ENCODE measurements around the gene PHACTR3.

The PHACTR3 gene

GRCh38 chr20:59728722-59729430, 124.5 kb downstream of the PHACTR3 start:
- no peaks in the 10 kb centered on the region for H3K27me3 ChIP-seq (ENCODE audit: insufficient read depth, low read length)
- no peaks in the 10 kb centered on the region for H3K4me1 ChIP-seq (ENCODE audit: insufficient read depth, low read length)
- no peak overlapping the region for H3K4me3 ChIP-seq (ENCODE audit: low read length)
- no peaks in the 10 kb centered on the region for H3K9me3 ChIP-seq (ENCODE audit: low read length)
- H2AFZ ChIP-seq (ENCODE audit: low read depth, low read length) = no peak overlapping the region
- no peaks in the 10 kb centered on the region for H3K36me3 ChIP-seq (ENCODE audit: insufficient read depth, low read length)

- H3K4me3 ChIP-seq (ENCODE audit: low read length) = no peak overlapping the region
Measured at GRCh38 chr20:59729506-59729905, 125.2 kb downstream of the PHACTR3 start.

GRCh38 chr20:59730722-59731121, 126.4 kb downstream of the PHACTR3 start:
- Histone ChIP-seq H3K9me3 (ENCODE audit: low read length) (no peaks in the 10 kb centered on the region), H3K27me3 (ENCODE audit: insufficient read depth, low read length) (no peaks in the 10 kb centered on the region), H2AFZ (ENCODE audit: low read depth, low read length) (no peak overlapping the region), H3K4me1 (ENCODE audit: insufficient read depth, low read length) (no peaks in the 10 kb centered on the region), H3K4me3 (ENCODE audit: low read length) (no peak overlapping the region), H3K36me3 (ENCODE audit: insufficient read depth, low read length) (no peaks in the 10 kb centered on the region)

More at GRCh38 chr20:59729506-59729905, 125.2 kb downstream of the PHACTR3 start:
- no peaks in the 10 kb centered on the region for H3K9me3 ChIP-seq (ENCODE audit: low read length)
- no peaks in the 10 kb centered on the region for H3K4me1 ChIP-seq (ENCODE audit: insufficient read depth, low read length)
- H3K36me3 ChIP-seq (ENCODE audit: insufficient read depth, low read length) = no peaks in the 10 kb centered on the region
- H2AFZ ChIP-seq (ENCODE audit: low read depth, low read length) = no peak overlapping the region
- no peaks in the 10 kb centered on the region for H3K27me3 ChIP-seq (ENCODE audit: insufficient read depth, low read length)

- Histone ChIP-seq H3K27me3 (ENCODE audit: insufficient read depth, low read length) (no peaks in the 10 kb centered on the region), H3K36me3 (ENCODE audit: insufficient read depth, low read length) (no peaks in the 10 kb centered on the region), H3K9me3 (ENCODE audit: low read length) (no peaks in the 10 kb centered on the region), H3K4me1 (ENCODE audit: insufficient read depth, low read length) (no peaks in the 10 kb centered on the region), H3K4me3 (ENCODE audit: low read length) (no peak overlapping the region), H2AFZ (ENCODE audit: low read depth, low read length) (no peak overlapping the region)
Measured at GRCh38 chr20:59731376-59731775, 127.0 kb downstream of the PHACTR3 start.

GRCh38 chr20:59733351-59733750, 129.0 kb downstream of the PHACTR3 start:
- Histone ChIP-seq H3K9me3 (ENCODE audit: low read length) (no peaks in the 10 kb centered on the region), H3K4me3 (ENCODE audit: low read length) (no peak overlapping the region), H3K36me3 (ENCODE audit: insufficient read depth, low read length) (no peaks in the 10 kb centered on the region), H3K27me3 (ENCODE audit: insufficient read depth, low read length) (no peaks in the 10 kb centered on the region), H2AFZ (ENCODE audit: low read depth, low read length) (no peak overlapping the region), H3K4me1 (ENCODE audit: insufficient read depth, low read length) (no peaks in the 10 kb centered on the region)

- Histone ChIP-seq H2AFZ (ENCODE audit: low read depth, low read length) (no peak overlapping the region), H3K4me1 (ENCODE audit: insufficient read depth, low read length) (no peaks in the 10 kb centered on the region), H3K36me3 (ENCODE audit: insufficient read depth, low read length) (no peaks in the 10 kb centered on the region), H3K9me3 (ENCODE audit: low read length) (no peaks in the 10 kb centered on the region), H3K4me3 (ENCODE audit: low read length) (no peak overlapping the region), H3K27me3 (ENCODE audit: insufficient read depth, low read length) (no peaks in the 10 kb centered on the region)
Measured at GRCh38 chr20:59735486-59735885, 131.1 kb downstream of the PHACTR3 start.

- Histone ChIP-seq H3K27me3 (ENCODE audit: insufficient read depth, low read length) (no peaks in the 10 kb centered on the region), H3K9me3 (ENCODE audit: low read length) (no peaks in the 10 kb centered on the region), H3K4me1 (ENCODE audit: insufficient read depth, low read length) (no peaks in the 10 kb centered on the region)
Measured at GRCh38 chr20:59735917-59736316, 131.6 kb downstream of the PHACTR3 start.

GRCh38 chr20:59736366-59736765, 132.0 kb downstream of the PHACTR3 start:
- H3K36me3 ChIP-seq (ENCODE audit: insufficient read depth, low read length) = no peaks in the 10 kb centered on the region
- H3K4me3 ChIP-seq (ENCODE audit: low read length) = no peak overlapping the region
- H3K27me3 ChIP-seq (ENCODE audit: insufficient read depth, low read length) = no peaks in the 10 kb centered on the region
- no peak overlapping the region for H2AFZ ChIP-seq (ENCODE audit: low read depth, low read length)
- H3K9me3 ChIP-seq (ENCODE audit: low read length) = no peaks in the 10 kb centered on the region
- H3K4me1 ChIP-seq (ENCODE audit: insufficient read depth, low read length) = no peaks in the 10 kb centered on the region

More at GRCh38 chr20:59735917-59736316, 131.6 kb downstream of the PHACTR3 start:
- Histone ChIP-seq H3K36me3 (ENCODE audit: insufficient read depth, low read length) (no peaks in the 10 kb centered on the region), H2AFZ (ENCODE audit: low read depth, low read length) (no peak overlapping the region), H3K4me3 (ENCODE audit: low read length) (no peak overlapping the region)

GRCh38 chr20:59737073-59737666, 132.8 kb downstream of the PHACTR3 start:
- Histone ChIP-seq H3K4me1 (ENCODE audit: insufficient read depth, low read length) (no peaks in the 10 kb centered on the region), H2AFZ (ENCODE audit: low read depth, low read length) (no peak overlapping the region), H3K27me3 (ENCODE audit: insufficient read depth, low read length) (no peaks in the 10 kb centered on the region), H3K9me3 (ENCODE audit: low read length) (no peaks in the 10 kb centered on the region), H3K4me3 (ENCODE audit: low read length) (no peak overlapping the region), H3K36me3 (ENCODE audit: insufficient read depth, low read length) (no peaks in the 10 kb centered on the region)

- Histone ChIP-seq H3K27me3 (ENCODE audit: insufficient read depth, low read length) (no peaks in the 10 kb centered on the region), H3K4me3 (ENCODE audit: low read length) (no peak overlapping the region), H3K9me3 (ENCODE audit: low read length) (no peaks in the 10 kb centered on the region), H3K4me1 (ENCODE audit: insufficient read depth, low read length) (no peaks in the 10 kb centered on the region), H3K36me3 (ENCODE audit: insufficient read depth, low read length) (no peaks in the 10 kb centered on the region), H2AFZ (ENCODE audit: low read depth, low read length) (no peak overlapping the region)
Measured at GRCh38 chr20:59737816-59738215, 133.5 kb downstream of the PHACTR3 start.

- no peaks in the 10 kb centered on the region for H3K4me1 ChIP-seq (ENCODE audit: insufficient read depth, low read length)
- no peaks in the 10 kb centered on the region for H3K9me3 ChIP-seq (ENCODE audit: low read length)
- no peak overlapping the region for H2AFZ ChIP-seq (ENCODE audit: low read depth, low read length)
- no peak overlapping the region for H3K4me3 ChIP-seq (ENCODE audit: low read length)
- H3K27me3 ChIP-seq (ENCODE audit: insufficient read depth, low read length) = no peaks in the 10 kb centered on the region
- H3K36me3 ChIP-seq (ENCODE audit: insufficient read depth, low read length) = no peaks in the 10 kb centered on the region
Measured at GRCh38 chr20:59738851-59739250, 134.5 kb downstream of the PHACTR3 start.

GRCh38 chr20:59740621-59741020, 136.3 kb downstream of the PHACTR3 start:
- no peaks in the 10 kb centered on the region for H3K36me3 ChIP-seq (ENCODE audit: insufficient read depth, low read length)
- H3K9me3 ChIP-seq (ENCODE audit: low read length) = no peaks in the 10 kb centered on the region
- H2AFZ ChIP-seq (ENCODE audit: low read depth, low read length) = no peak overlapping the region
- H3K4me3 ChIP-seq (ENCODE audit: low read length) = no peak overlapping the region
- no peaks in the 10 kb centered on the region for H3K4me1 ChIP-seq (ENCODE audit: insufficient read depth, low read length)
- peaks cover 2% of the 10 kb centered on the region for H3K27me3 ChIP-seq (ENCODE audit: insufficient read depth, low read length)

GRCh38 chr20:59741073-59741472, 136.7 kb downstream of the PHACTR3 start:
- Histone ChIP-seq H2AFZ (ENCODE audit: low read depth, low read length) (no peak overlapping the region), H3K36me3 (ENCODE audit: insufficient read depth, low read length) (no peaks in the 10 kb centered on the region), H3K4me3 (ENCODE audit: low read length) (no peak overlapping the region), H3K27me3 (ENCODE audit: insufficient read depth, low read length) (peaks cover 2% of the 10 kb centered on the region), H3K4me1 (ENCODE audit: insufficient read depth, low read length) (no peaks in the 10 kb centered on the region), H3K9me3 (ENCODE audit: low read length) (no peaks in the 10 kb centered on the region)

Data from neuron (in vitro differentiated cells).